ENCODE results near the gene LRRC23. TPM values are rescaled to one million over a fixed set of nuclear protein-coding genes. Genes with fewer than 3 reads are reported as not detected.

Gene LRRC23
- total RNA-seq, 1 donor from 2014 or later, result 13.4 TPM

DNA sequence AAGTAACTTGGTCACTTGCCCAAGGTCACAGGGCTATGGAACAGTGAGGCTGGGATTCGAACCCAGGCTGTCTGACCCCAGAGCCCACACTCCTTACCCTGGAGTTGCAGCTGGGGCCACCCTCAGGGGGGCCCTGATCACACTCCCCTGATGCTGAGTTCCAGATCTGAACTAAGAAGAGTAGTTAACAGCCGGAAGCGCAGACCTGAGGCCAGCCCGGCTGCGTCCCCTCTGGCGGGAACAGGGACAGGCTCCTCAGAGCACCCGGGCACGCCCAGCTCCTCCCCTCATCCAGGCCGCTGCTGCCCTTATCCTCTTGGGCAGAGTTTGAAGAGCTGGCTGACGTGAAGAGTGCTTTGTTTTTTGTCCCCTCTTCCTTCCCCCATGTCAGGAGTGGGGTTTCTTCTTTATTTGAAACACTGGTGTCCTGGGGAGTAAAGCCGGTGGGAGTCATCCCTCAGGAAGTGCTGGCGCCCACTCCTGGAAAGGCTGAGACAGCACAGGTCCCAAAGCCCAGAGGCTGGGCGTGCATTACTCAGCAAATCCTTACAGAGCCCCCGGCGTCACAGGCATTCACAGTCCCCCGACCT, 57.2 kb downstream of the LRRC23 start:
- DNase-seq (ENCODE audit: low spot score) (peak; percentile 74), ATAC-seq (peak; percentile 57)
- intact Hi-C loops (cut with DNase I), result loop anchor here (10.0 kb wide), 1 partner anchor 153 kb away; no protein-coding TSS in a partner anchor

DNA sequence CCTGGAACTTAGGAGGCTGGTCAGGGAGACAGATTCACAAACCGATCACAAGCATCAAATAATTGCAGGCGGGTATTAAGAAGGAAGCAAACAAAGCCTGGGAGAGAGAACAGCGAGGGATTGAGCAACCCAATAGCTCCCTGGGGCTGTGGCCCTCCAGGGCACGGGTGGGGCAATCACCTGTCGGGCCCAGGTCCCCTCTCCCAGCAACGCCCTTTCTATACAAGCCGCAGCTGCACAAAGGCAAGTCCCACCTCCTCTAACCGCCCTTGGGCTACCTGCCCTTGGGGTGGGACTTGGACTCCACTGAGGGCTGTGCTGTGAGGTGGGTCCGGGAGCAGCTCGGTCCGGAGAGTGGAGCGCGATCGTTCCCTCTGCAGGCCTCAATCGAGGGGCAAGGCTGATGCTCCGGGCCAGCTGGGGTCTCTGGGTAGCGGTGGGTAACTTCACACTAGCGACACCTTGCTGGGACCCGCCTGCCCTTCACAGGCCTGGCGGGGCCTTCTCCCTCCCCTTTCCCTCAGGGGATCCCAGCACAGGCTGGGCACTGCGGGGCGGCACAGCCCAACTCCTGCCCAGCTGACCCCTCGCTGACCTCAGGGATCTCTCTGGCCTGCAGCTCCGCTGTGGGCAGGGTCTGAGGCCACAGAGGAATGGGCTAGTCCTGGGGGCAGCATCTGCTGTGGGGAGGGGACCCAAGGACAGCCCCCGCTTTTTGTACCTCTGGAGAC, 57.8 kb downstream of the LRRC23 start:
- ATAC-seq, result peak; percentile 1
- intact Hi-C loops (cut with DNase I), result loop anchor here (10.0 kb wide), 1 partner anchor 152 kb away; no protein-coding TSS in a partner anchor
- peak; percentile 59 for DNase-seq (ENCODE audit: low spot score)

DNA sequence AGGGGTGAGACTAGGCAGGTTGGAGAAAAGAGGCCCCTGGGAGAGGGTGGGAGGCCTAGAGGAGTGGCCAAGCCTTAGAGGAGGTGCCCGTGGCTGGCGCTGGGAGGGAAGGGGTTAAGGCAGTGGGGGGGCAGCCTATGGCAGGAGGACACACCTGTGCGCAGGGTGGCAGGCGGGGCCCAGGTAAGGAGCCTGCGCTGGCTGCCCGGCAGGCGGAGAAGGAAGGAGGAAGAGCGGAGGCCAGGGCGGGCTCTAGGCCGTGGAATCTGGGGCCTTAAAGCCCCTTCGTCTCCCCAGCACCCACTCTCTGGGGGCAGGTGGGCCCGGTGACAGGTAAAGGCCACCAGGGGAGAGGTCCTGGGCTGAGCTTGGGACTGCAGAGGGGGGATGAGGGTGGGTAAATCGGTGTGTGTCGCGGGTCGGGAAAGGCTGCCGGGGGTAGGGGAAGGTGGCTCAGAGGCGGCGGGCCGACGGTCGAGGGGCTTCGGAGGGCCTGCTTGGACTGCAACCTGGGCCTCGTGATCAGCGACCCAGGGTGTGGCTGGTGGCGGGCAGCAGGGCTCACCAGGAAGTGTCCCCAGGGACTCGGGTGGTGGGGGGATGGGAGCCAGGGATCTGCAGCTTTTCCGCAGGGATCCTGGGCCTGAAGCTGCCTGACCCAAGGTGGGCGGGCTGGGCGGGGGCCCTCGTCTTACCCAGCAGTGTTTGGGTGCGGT, 58.6 kb downstream of the LRRC23 start:
- DNase-seq (ENCODE audit: low spot score) (peak; percentile 68), ATAC-seq (no peak)
- intact Hi-C loops (cut with DNase I), result loop anchor here (10.0 kb wide), 1 partner anchor 152 kb away; no protein-coding TSS in a partner anchor

Small RNA genes within 50 kb of the gene (microRNA-seq; reads per million reads assigned to microRNA genes)
- gene MIR141, result 35.1 reads per million, percentile 41 among the genes with 10 or more reads in this experiment
- 143 reads per million, percentile 60 among the genes with 10 or more reads in this experiment for gene MIR200C

Other genes starting within 250 kb of the LRRC23 start
- 42.1 TPM for gene ING4, start 241.7 kb upstream of the LRRC23 start, total RNA-seq
- gene ZNF384, start 215.4 kb upstream of the LRRC23 start, total RNA-seq, result 52.7 TPM
- gene PIANP, start 204.0 kb upstream of the LRRC23 start, total RNA-seq, result 2.5 TPM
- gene COPS7A, start 180.8 kb upstream of the LRRC23 start, total RNA-seq, result 47.4 TPM
- gene MLF2, start 151.7 kb upstream of the LRRC23 start, total RNA-seq, result 98.6 TPM
- gene PTMS, start 138.5 kb upstream of the LRRC23 start, total RNA-seq, result 352 TPM
- 3.4 TPM for gene LAG3, start 132.3 kb upstream of the LRRC23 start, total RNA-seq
- gene CD4, start 115.3 kb upstream of the LRRC23 start, total RNA-seq, result 20.6 TPM
- 4.5 TPM for gene GPR162, start 83.0 kb upstream of the LRRC23 start, total RNA-seq
- 27.4 TPM for gene P3H3, start 76.4 kb upstream of the LRRC23 start, total RNA-seq
- gene GNB3, start 63.9 kb upstream of the LRRC23 start, total RNA-seq, result 7.1 TPM
- gene CDCA3, start 53.5 kb upstream of the LRRC23 start, total RNA-seq, result 0.71 TPM
- 70.1 TPM for gene USP5, start 52.7 kb upstream of the LRRC23 start, total RNA-seq
- 233 TPM for gene TPI1, start 37.3 kb upstream of the LRRC23 start, total RNA-seq
- 12.3 TPM for gene SPSB2, start 31.5 kb upstream of the LRRC23 start, total RNA-seq
- gene ENO2, start 9.8 kb downstream of the LRRC23 start, total RNA-seq, result 36.9 TPM
- gene ATN1, start 23.1 kb downstream of the LRRC23 start, total RNA-seq, result 140 TPM
- gene RNU7-1, start 39.0 kb downstream of the LRRC23 start, total RNA-seq, result not detected
- gene C12orf57, start 39.2 kb downstream of the LRRC23 start, total RNA-seq, result 177 TPM
- 35.0 TPM for gene PTPN6, start 46.5 kb downstream of the LRRC23 start, total RNA-seq
- gene PHB2, start 65.8 kb downstream of the LRRC23 start, total RNA-seq, result 112 TPM
- gene EMG1, start 66.1 kb downstream of the LRRC23 start, total RNA-seq, result 42.9 TPM
- gene LPCAT3, start 113.7 kb downstream of the LRRC23 start, total RNA-seq, result 34.7 TPM
- 662 TPM for gene C1S, start 155.9 kb downstream of the LRRC23 start, total RNA-seq
- 628 TPM for gene C1R, start 187.6 kb downstream of the LRRC23 start, total RNA-seq
- 117 TPM for gene C1RL, start 204.4 kb downstream of the LRRC23 start, total RNA-seq
- 4.5 TPM for gene RBP5, start 224.1 kb downstream of the LRRC23 start, total RNA-seq
- gene CLSTN3, start 225.5 kb downstream of the LRRC23 start, total RNA-seq, result 43.8 TPM